Effector CD4-positive, alpha-beta T cell (primary cell): Measurements from ENCODE around the gene C4B.

Experiments used
- DNase-seq: peaks from one replicate; pipeline ENCODE4 v3.0.0-alpha.2; 2020

C4B gene

DNA sequence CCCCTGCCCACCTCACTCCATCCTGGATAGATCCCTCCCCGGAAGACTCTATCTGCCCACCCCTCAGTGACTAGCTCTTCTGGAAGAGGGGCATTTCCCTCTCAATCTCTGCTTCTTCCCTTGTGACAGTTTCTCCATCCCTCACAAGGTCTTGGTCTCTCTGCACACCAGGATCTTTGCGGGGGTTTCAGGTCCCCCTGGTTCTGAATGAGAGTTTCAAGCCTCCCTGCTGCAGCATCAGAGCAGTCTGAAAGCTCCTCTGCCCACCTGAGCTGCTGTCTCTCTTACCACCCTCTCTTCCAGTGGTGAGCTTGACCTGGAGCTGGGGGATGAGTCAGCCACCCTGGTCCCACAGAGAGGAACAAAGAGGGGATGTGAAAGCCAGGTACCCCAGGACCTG, 70.2 kb downstream of the C4B start:
- DNase-seq: no peak
